PC-3 (cell line): ENCODE measurements around the gene FBXO4. TPM values are rescaled to one million over a fixed set of nuclear protein-coding genes. Genes with fewer than 3 reads are reported as not detected.
A peak's percentile ranks its signal among the peaks of the same experiment; 100 is the strongest.

Experiments used
- ATAC-seq: fragments of 200-7000 bp; cut with Tn5 transposase; 2 replicates; pipeline ENCODE4 v1.9.1; 2020; ENCODE audit warnings: mild to moderate bottlenecking, moderate library complexity
- BruUV-seq: library from RNA; stranded (reverse); fragments of 400-500 nt; replicated peaks from 2 replicates; lab custom pipeline; 2021; lab: Mats Ljungman, UMichigan
- CTCF ChIA-PET: fragments of 300-600 bp; sonication (Branson Sonifier 250); formaldehyde crosslinking; loops from one replicate; lab custom pipeline; 2022; ENCODE audit warnings: antibody characterized with exemption; lab: Charles Lee
- POLR2A ChIA-PET: fragments of 300-600 bp; sonication (Branson Sonifier 250); formaldehyde crosslinking; loops from one replicate; lab custom pipeline; 2022; ENCODE audit warnings: antibody characterized with exemption; ENCODE audit not compliant: unreplicated experiment; lab: Charles Lee
- DNase-seq: peaks from one replicate; pipeline ENCODE4 v3.0.0-alpha.2; 2015
- H2AFZ ChIP-seq: fragments of 300-600 bp; sonication (generic); 2 replicates; pipeline ENCODE4 v1.6.0; 2016; ENCODE audit warnings: antibody characterized with exemption, low read length
- H3F3A ChIP-seq: fragments of 300-600 bp; sonication (generic); one replicate; pipeline ENCODE4 v1.6.0; 2017; ENCODE audit warnings: antibody characterized with exemption, low read length, control low read depth, mild to moderate bottlenecking; ENCODE audit not compliant: unreplicated experiment
- H3K27ac ChIP-seq: fragments of 300-600 bp; sonication (generic); 2 replicates; pipeline ENCODE4 v1.5.1; 2016; ENCODE audit warnings: mild to moderate bottlenecking, low read length
- H3K27me3 ChIP-seq: fragments of 300-600 bp; sonication (generic); 2 replicates; pipeline ENCODE4 v1.6.1; 2016; ENCODE audit warnings: low read length, mixed read lengths
- H3K36me3 ChIP-seq: fragments of 300-600 bp; sonication (generic); 2 replicates; pipeline ENCODE4 v1.6.1; 2016; ENCODE audit warnings: low read depth, mixed run types, low read length, mixed read lengths
- H3K4me1 ChIP-seq: fragments of 300-600 bp; sonication (generic); 2 replicates; pipeline ENCODE4 v1.5.1; 2016; ENCODE audit warnings: low read length; ENCODE audit not compliant: insufficient read depth
- H3K4me2 ChIP-seq: fragments of 300-600 bp; sonication (generic); 2 replicates; pipeline ENCODE4 v1.6.0; 2016; ENCODE audit warnings: low read length
- H3K4me3 ChIP-seq: fragments of 300-600 bp; sonication (generic); 2 replicates; pipeline ENCODE4 v1.5.1; 2016; ENCODE audit warnings: mild to moderate bottlenecking, low read length, mixed read lengths
- H3K79me2 ChIP-seq: fragments of 300-600 bp; sonication (generic); 2 replicates; pipeline ENCODE4 v1.6.1; 2017; ENCODE audit warnings: low read length, mixed read lengths
- H3K9ac ChIP-seq: fragments of 300-600 bp; sonication (generic); 2 replicates; pipeline ENCODE4 v1.6.0; 2016; ENCODE audit warnings: mild to moderate bottlenecking, low read length
- H3K9me2 ChIP-seq: fragments of 300-600 bp; sonication (generic); replicated peaks from 2 replicates; pipeline ENCODE4 v1.6.1; 2016; ENCODE audit warnings: mixed run types, low read length, mixed read lengths
- H3K9me3 ChIP-seq: fragments of 300-600 bp; sonication (generic); 2 replicates; pipeline ENCODE4 v1.6.1; 2016; ENCODE audit warnings: low read length, mixed read lengths
- H4K20me1 ChIP-seq: fragments of 300-600 bp; sonication (generic); 2 replicates; pipeline ENCODE4 v1.6.1; 2016; ENCODE audit warnings: low read length, mixed read lengths
- CTCF ChIP-seq: fragments of 300-600 bp; sonication (generic); conservative IDR thresholded peaks from 2 replicates; pipeline ENCODE4 v1.5.1; 2017; ENCODE audit warnings: antibody characterized with exemption, low read depth, mild to moderate bottlenecking, low read length
- EZH2 ChIP-seq: fragments of 300-600 bp; sonication (generic); IDR thresholded peaks from one replicate; pipeline ENCODE4 v1.6.1; 2017; ENCODE audit warnings: antibody characterized with exemption, mild to moderate bottlenecking, low read length; ENCODE audit not compliant: unreplicated experiment
- EZH2phosphoT487 ChIP-seq: fragments of 300-600 bp; sonication (generic); IDR thresholded peaks from 2 replicates; pipeline ENCODE4 v1.6.1; 2018; ENCODE audit warnings: mild to moderate bottlenecking, antibody characterized with exemption, low read length, borderline replicate concordance
- intact Hi-C: fragments of 100-400 bp; cut with micrococcal nuclease; formaldehyde crosslinking; loops from 2 replicates; pipeline ENCODE4 v1.9.0; 2023
- total RNA-seq: library from RNA; depleted of rRNA; stranded (reverse); fragments of >200 nt; gene quantifications from 2 replicates; pipeline ENCODE4 v1.2.3, GENCODE V29; 2014

Gene FBXO4
- total RNA-seq, 1 experiment from 2014 or later = 18.1 TPM

- Histone ChIP-seq H2AFZ (no peak overlapping the region), H3K79me2 (no peaks in the 10 kb centered on the region), H3K9ac (no peak overlapping the region), H3K4me1 (peaks cover 28% of the 10 kb centered on the region), H3K36me3 (0 out of 2 replicates have a peak, but pooled peaks cover 5% of the 10 kb centered on the region), H3K4me2 (peak overlapping the region; percentile 55; the same call in 1 of the 2 replicates), H3K27me3 (no peaks in the 10 kb centered on the region), H3K9me3 (peaks cover 15% of the 10 kb centered on the region), H3K4me3 (no peak overlapping the region), H3F3A (peaks cover 11% of the 10 kb centered on the region), H3K9me2 (no peaks in the 10 kb centered on the region), H3K27ac (no peak overlapping the region), H4K20me1 (no peaks in the 10 kb centered on the region)
- intact Hi-C loops = no loop called here
- BruUV-seq = no TSS peak
- no peak for DNase-seq
- POLR2A ChIA-PET = no interaction called here
- TF ChIP-seq EZH2phosphoT487 (no peak), CTCF (no peak), EZH2 (no peak)
- CTCF ChIA-PET = no interaction called here
- ATAC-seq = no peak
Observed at GRCh38 chr5:41882765-41883164, 42.3 kb upstream of the FBXO4 start.

GRCh38 chr5:41883243-41883642, 41.8 kb upstream of the FBXO4 start:
- intact Hi-C loops = no loop called here
- CTCF ChIA-PET = no interaction called here

More at GRCh38 chr5:41883243-41883642, 41.8 kb upstream of the FBXO4 start:
- Histone ChIP-seq H2AFZ (no peak overlapping the region), H3K27ac (peak overlapping the region; percentile 63), H3F3A (peaks cover 11% of the 10 kb centered on the region), H3K9me3 (peaks cover 16% of the 10 kb centered on the region), H3K4me2 (peak overlapping the region; percentile 55), H3K9me2 (no peaks in the 10 kb centered on the region), H3K4me1 (peaks cover 28% of the 10 kb centered on the region), H3K27me3 (no peaks in the 10 kb centered on the region), H3K9ac (no peak overlapping the region), H3K36me3 (0 out of 2 replicates have a peak, but pooled peaks cover 5% of the 10 kb centered on the region), H3K79me2 (no peaks in the 10 kb centered on the region), H3K4me3 (no peak overlapping the region), H4K20me1 (no peaks in the 10 kb centered on the region)
- no peak for DNase-seq
- POLR2A ChIA-PET = interaction anchor here (0.6 kb wide), 1 partner anchor 26 kb away, joined by 3 read pairs; no protein-coding TSS in a partner anchor
- BruUV-seq = no TSS peak
- ATAC-seq = peak; percentile 9
- TF ChIP-seq CTCF = no peak
- TF ChIP-seq EZH2phosphoT487 = no peak
- no peak for TF ChIP-seq EZH2
